Stimulated activated CD8-positive, alpha-beta memory T cell treated with anti-CD3 and anti-CD28 coated beads, Interleukin-2, amount 100 ng/mL, for 1 hour (primary cell): ENCODE results near the gene TGFBI.

Experiments
- DNase-seq, 2 donors: peaks; one replicate each; pipeline ENCODE4 v3.0.0-alpha.2; 2020; ENCODE audit warnings: low read depth in 2 of 2

TGFBI gene

GRCh38 chr5:136028782-136029742 lies at the start of gene TGFBI:
Gene TGFBI (plus strand): TSS chr5:136028988. CDS start chr5:136029056, 68 bp downstream.
- DNase-seq, result no peak

- no peak for DNase-seq
Observed at GRCh38 chr5:135978993-135979392, 49.8 kb upstream of the TGFBI start.

GRCh38 chr5:135979510-135979909 lies 49.3 kb upstream of the TGFBI start:
- DNase-seq, result no peak

- no peak for DNase-seq
Observed at GRCh38 chr5:135980620-135981019, 48.2 kb upstream of the TGFBI start.

GRCh38 chr5:135985951-135986350 lies 42.8 kb upstream of the TGFBI start:
- no peak for DNase-seq

- no peak for DNase-seq
Observed at GRCh38 chr5:135986401-135986800, 42.4 kb upstream of the TGFBI start.

- DNase-seq, result no peak
Observed at GRCh38 chr5:135986891-135987401, 41.8 kb upstream of the TGFBI start.

- DNase-seq, result no peak
Observed at GRCh38 chr5:135988546-135988945, 40.2 kb upstream of the TGFBI start.

GRCh38 chr5:135989686-135990085 lies 39.1 kb upstream of the TGFBI start:
- DNase-seq, result no peak

GRCh38 chr5:135990528-135991255 lies 38.1 kb upstream of the TGFBI start:
- DNase-seq, result no peak

- DNase-seq, result no peak
Observed at GRCh38 chr5:135991429-135991828, 37.4 kb upstream of the TGFBI start.

- no peak for DNase-seq
Observed at GRCh38 chr5:135993335-135993879, 35.4 kb upstream of the TGFBI start.

GRCh38 chr5:135993880-135994636 lies 34.7 kb upstream of the TGFBI start:
- no peak for DNase-seq

- no peak for DNase-seq
Observed at GRCh38 chr5:135995976-135996375, 32.8 kb upstream of the TGFBI start.

- no peak for DNase-seq
Observed at GRCh38 chr5:135996611-135997010, 32.2 kb upstream of the TGFBI start.

GRCh38 chr5:135997673-135998335 lies 31.0 kb upstream of the TGFBI start:
- DNase-seq, result no peak

- no peak for DNase-seq
Observed at GRCh38 chr5:135998889-135999288, 29.9 kb upstream of the TGFBI start.

GRCh38 chr5:135999406-136000139 lies 29.2 kb upstream of the TGFBI start:
- no peak for DNase-seq

- DNase-seq, result no peak
Observed at GRCh38 chr5:136000147-136000546, 28.6 kb upstream of the TGFBI start.

GRCh38 chr5:136000932-136001331 lies 27.9 kb upstream of the TGFBI start:
- no peak for DNase-seq
